T-helper 1 cell treated with Interleukin-12 subunit alpha and Interleukin-12 subunit beta and Interleukin-4 antibody, amounts not matched to agents 30 ng/mL and 1 ng/mL, for 36 hours (primary cell): Measurements from ENCODE around the gene TPRN. TPM values are rescaled to one million over a fixed set of nuclear protein-coding genes. Genes with fewer than 3 reads are reported as not detected.

Experiments
- intact Hi-C: fragments of 100-400 bp; cut with micrococcal nuclease; formaldehyde crosslinking; loops from one replicate; pipeline ENCODE4 v1.15.1; 2024
- total RNA-seq: library from RNA; stranded (reverse); gene quantifications from 2 replicates; pipeline ENCODE4 v1.2.3, GENCODE V29; 2022

TPRN gene
- total RNA-seq, 1 donor from 2014 or later: 9.5 TPM

DNA sequence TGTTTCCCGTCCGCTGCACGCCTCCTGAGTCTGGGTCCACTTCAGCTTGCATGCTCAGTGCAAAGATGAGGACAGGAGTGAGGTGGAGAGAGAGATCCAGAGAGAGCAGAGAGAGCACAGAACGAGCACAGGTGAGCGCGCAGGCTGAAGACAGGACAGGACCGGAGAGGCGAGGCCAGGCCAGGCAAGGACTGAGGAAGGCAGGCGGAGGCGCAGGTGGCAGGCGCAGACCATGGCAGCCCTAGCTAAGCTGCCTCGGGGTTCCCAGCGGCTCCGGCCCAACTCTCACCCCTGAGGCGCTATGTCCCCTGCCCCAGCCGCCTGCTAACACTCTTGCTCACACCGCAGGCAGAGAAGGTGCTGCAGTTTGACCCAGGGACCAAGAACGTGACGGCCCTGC lies 51.9 kb downstream of the TPRN start:
- intact Hi-C loops: no loop called here

- intact Hi-C loops: no loop called here
These were observed 52.3 kb downstream of the TPRN start for GRCh38 chr9:137148242-137148641.

- intact Hi-C loops: no loop called here
These were observed 52.8 kb downstream of the TPRN start for GRCh38 chr9:137147793-137148160.

DNA sequence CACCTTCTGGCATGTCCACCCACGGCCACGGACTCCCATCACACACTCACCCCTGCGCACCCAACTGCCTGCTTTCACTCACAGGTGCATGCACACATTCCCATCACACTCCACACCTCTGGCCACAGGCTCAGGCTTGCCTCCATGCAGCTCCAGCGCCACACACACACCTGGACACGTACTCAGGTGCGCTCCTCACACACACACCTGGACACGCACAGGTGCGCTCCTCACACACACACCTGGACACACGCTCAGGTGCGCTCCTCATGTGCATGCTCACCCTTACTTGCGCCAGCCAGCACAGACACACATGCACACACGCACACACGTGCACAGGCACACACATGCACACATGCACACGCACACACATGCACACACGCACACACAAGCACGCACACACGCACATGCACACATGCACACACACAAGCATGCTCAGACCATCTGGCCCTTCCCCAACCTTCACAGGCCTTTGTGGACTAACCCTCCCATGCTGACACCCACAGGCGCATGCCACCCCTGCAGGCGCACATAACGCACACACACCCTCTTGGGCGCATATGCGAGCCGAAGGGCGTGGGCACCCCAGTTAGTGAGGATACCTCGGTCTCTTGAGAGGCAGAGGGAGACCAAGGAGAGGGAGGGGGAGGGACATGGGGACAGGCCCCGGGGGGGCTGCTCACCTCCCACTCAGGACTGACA lies 53.3 kb downstream of the TPRN start:
- intact Hi-C loops: no loop called here

- intact Hi-C loops: no loop called here
These were observed 54.0 kb downstream of the TPRN start for GRCh38 chr9:137146527-137146918.

- intact Hi-C loops: no loop called here
These were observed 54.6 kb downstream of the TPRN start for GRCh38 chr9:137145731-137146526.

DNA sequence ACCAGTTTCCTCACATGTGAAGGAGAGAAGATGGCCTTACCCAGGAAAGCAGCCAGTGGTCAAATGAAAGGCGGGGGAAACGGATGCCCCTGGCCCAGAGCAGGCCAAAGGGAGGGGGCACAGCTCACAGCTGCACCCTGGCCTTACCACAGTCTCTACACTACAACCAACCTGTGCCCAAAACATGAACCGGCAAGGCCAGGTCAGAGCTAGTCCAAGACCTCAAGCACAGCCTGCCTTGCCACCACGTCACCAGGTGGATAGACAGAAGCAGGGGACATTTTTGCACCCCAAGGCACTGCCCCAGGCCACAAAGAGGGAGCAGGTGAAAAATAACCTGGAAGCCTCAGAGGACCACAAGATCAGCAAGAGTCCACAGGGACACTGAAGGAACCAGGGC lies 57.1 kb downstream of the TPRN start:
- intact Hi-C loops: no loop called here

- intact Hi-C loops: no loop called here
These were observed 58.3 kb downstream of the TPRN start for GRCh38 chr9:137141976-137142936.

Other genes with a start within 250 kb of the TPRN start
- 3.2 and 3.8 TPM in 2 replicates for gene LCN12, start 248.5 kb downstream of the TPRN start, total RNA-seq
- gene PTGDS, start 223.2 kb downstream of the TPRN start, total RNA-seq: 5.2 and 5.3 TPM in 2 replicates
- gene LCNL1, start 217.7 kb downstream of the TPRN start, total RNA-seq: not detected in 2 replicates
- gene PAXX, start 208.3 kb downstream of the TPRN start, total RNA-seq: 79.8 and 84.2 TPM in 2 replicates
- gene CLIC3, start 204.2 kb downstream of the TPRN start, total RNA-seq: 1.4 and 1.8 TPM in 2 replicates
- gene ABCA2, start 172.5 kb downstream of the TPRN start, total RNA-seq: 30.0 and 33.9 TPM in 2 replicates
- 1.7 and 1.9 TPM in 2 replicates for gene FUT7, start 168.7 kb downstream of the TPRN start, total RNA-seq
- 56.7 and 57.3 TPM in 2 replicates for gene NPDC1, start 154.6 kb downstream of the TPRN start, total RNA-seq
- gene ENTPD2, start 146.7 kb downstream of the TPRN start, total RNA-seq: not detected in 2 replicates
- gene SAPCD2, start 130.2 kb downstream of the TPRN start, total RNA-seq: 19.7 and 21.1 TPM in 2 replicates
- 15.1 and 15.7 TPM in 2 replicates for gene UAP1L1, start 123.2 kb downstream of the TPRN start, total RNA-seq
- gene MAN1B1, start 113.8 kb downstream of the TPRN start, total RNA-seq: 50.4 and 54.3 TPM in 2 replicates
- gene DPP7, start 86.0 kb downstream of the TPRN start, total RNA-seq: 251 and 260 TPM in 2 replicates
- 0.15 and 0.37 TPM in 2 replicates for gene GRIN1, start 61.6 kb downstream of the TPRN start, total RNA-seq
- gene LRRC26, start 30.7 kb downstream of the TPRN start, total RNA-seq: not detected in 2 replicates
- gene TMEM210, start 28.7 kb downstream of the TPRN start, total RNA-seq: not detected in 2 replicates
- 77.0 and 77.9 TPM in 2 replicates for gene ANAPC2, start 12.2 kb downstream of the TPRN start, total RNA-seq
- gene SSNA1, start 12.1 kb downstream of the TPRN start, total RNA-seq: 88.4 and 88.8 TPM in 2 replicates
- 29.4 and 30.7 TPM in 2 replicates for gene TMEM203, start 4.9 kb upstream of the TPRN start, total RNA-seq
- gene NDOR1, start 5.0 kb upstream of the TPRN start, total RNA-seq: 40.9 and 45.3 TPM in 2 replicates
- gene RNF208, start 21.5 kb upstream of the TPRN start, total RNA-seq: 4.3 and 5.0 TPM in 2 replicates
- gene CYSRT1, start 24.4 kb upstream of the TPRN start, total RNA-seq: 0.27 TPM in 2 replicates
- not detected in 2 replicates for gene RNF224, start 26.8 kb upstream of the TPRN start, total RNA-seq
- gene SLC34A3, start 30.2 kb upstream of the TPRN start, total RNA-seq: not detected in 2 replicates
- 275 and 280 TPM in 2 replicates for gene TUBB4B, start 40.5 kb upstream of the TPRN start, total RNA-seq
- 0.27 TPM in 1 of 2 replicates, not detected in the other for gene STPG3, start 50.5 kb upstream of the TPRN start, total RNA-seq
- 64.6 and 66.9 TPM in 2 replicates for gene NELFB, start 54.6 kb upstream of the TPRN start, total RNA-seq
- gene TOR4A, start 77.0 kb upstream of the TPRN start, total RNA-seq: 16.8 and 16.9 TPM in 2 replicates
- gene NRARP, start 101.5 kb upstream of the TPRN start, total RNA-seq: 1.5 and 1.8 TPM in 2 replicates
- gene EXD3, start 222.4 kb upstream of the TPRN start, total RNA-seq: 8.7 and 8.9 TPM in 2 replicates
- 0.44 and 0.80 TPM in 2 replicates for gene NOXA1, start 222.7 kb upstream of the TPRN start, total RNA-seq
- 0.07 TPM in 1 of 2 replicates, not detected in the other for gene ENTPD8, start 240.6 kb upstream of the TPRN start, total RNA-seq